DMS 273 (cell line): ENCODE measurements around the gene ISYNA1.

ENCODE experiments used
- DNase-seq: peaks from one replicate; lab custom pipeline; 2025; ENCODE audit not compliant: unreplicated experiment; lab: John Stamatoyannopoulos, UW

Gene ISYNA1

DNA sequence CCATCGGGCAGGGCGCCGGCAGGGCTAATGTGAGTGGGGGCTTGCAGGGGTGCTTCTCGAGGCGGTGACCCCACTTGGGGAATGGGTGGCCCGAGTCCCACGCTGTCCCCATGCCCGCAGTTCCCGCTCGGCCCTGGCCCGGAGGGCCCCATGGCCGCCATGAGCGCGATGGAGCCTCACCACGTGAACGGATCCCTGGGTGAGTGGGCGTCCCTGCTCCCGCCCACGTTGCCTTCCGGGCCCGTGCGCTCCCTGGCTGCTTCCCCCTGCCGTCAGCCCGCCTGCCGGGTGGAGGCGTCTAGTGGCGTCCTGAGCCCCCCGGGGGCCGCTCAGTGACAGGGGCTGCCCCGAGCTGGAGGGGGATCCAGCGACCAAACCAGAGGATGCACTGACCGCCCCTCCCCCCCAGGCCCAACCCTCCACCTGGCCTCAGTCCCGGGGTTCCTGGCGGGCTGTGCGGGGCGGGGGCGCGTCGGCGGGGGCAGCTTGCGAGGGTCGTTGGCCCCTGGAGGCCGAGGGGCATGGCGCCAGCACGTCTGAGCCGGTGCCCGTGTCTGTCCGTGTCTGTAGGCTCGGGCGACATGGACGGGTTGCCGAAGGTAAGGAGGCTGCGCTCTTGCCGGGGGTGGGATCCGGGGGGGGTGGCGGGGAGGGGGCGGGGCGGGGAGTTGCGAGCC, 4.8 kb downstream of the ISYNA1 start:
- DNase-seq: no peak

DNA sequence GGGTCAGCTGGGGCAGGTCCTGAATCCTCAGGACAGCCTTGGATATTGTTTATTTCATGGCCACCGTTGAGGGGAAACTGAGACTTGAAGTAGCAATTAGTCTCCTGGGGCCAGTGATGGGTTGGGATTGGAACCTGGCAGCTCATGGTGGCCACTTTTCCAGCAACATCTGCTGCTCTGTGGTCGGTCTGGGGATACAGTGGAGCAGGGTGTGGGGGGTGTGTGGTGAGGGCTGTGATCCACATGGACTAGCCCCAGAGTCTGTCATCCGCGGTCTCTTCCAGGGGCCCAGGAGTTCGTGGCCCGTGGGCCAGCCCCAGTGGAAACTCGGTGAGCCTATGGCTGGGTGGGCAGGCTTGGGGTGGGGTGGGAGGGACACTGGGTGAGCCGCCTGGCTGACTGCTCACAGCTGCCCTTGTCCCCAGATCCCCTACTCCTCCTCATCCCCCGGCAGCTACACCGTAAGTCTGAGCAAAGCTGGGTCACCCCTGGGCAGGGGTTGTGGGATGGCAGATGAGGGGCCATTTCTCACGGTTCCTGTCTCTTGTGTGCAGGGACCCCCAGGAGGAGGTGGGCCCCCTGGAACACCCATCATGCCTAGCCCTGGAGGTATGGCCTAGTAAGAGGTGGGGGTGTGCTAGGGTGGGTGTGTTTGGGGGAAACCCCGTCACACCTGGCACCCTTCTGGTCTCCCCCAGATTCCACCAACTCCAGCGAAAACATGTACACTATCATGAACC, 5.5 kb downstream of the ISYNA1 start:
- DNase-seq: peak; percentile 41

DNA sequence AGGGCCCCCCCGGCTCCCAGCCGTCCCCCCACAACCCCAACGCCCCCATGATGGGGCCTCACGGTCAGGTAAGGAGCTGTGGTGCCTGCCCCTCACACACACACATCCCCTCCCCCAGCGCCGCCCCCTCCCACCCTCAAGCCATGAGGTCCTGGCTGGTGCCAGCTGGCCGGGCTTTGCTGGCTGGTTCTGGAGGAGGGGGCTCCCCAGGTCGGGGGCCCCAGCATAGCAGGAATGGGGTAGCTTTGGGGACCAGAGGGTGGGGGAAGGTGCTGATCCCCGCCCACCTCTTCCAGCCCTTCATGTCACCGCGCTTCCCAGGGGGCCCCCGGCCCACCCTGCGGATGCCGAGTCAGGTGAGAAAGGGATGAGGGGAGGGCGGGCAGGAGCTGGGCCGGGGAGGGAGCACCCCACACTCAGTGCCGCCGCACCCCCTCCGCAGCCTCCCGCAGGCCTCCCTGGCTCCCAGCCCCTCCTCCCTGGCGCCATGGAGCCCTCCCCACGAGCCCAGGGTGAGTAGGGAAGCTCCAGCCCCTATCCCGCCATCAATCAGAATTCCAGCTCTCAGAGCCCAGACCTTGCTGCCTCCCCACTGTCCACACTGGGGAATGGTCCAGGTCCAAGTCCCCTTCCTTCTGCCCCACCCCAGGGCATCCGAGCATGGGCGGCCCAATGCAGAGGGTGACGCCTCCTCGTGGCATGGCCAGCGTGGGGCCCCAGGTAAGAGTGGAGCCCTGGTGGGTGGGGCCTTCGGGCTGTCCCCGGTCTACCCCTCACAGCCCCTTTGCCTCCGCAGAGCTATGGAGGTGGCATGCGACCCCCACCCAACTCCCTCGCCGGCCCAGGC, 6.4 kb downstream of the ISYNA1 start:
- DNase-seq: peak; percentile 39

DNA sequence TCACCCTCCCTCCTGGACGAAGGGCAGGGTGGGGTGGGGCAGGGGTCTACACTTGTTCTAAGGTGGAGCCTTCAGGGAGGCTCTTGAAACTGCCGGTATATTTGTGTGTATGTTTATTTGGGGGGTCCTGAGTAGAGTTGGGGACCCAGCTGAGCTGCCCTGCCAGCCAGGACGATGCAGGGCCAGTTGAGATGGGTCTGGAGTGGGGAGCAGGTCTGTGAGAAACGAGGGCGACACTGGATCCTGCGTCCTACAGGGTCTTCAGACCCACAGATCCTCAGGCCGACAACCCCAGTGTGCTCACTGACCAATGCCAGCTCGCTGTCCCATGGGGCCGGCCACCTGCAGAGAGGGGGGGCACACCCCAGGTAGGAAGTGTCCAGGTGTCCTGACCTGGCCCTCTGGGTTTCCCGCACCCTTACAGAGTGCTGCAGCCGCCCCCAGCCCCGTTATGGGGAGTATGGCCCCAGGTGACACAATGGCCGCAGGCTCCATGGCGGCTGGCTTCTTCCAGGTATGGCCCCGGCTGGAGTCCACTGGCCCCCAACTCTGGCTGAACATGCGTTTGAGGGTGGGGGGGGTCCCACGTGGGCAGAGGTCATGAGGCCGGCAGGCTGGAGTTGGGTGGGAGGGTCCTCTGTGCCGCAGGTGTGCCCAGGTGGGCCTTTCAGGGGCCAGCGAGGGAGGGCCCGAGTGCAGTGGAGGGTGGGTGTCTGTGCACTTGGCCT, 7.4 kb downstream of the ISYNA1 start:
- no peak for DNase-seq

DNA sequence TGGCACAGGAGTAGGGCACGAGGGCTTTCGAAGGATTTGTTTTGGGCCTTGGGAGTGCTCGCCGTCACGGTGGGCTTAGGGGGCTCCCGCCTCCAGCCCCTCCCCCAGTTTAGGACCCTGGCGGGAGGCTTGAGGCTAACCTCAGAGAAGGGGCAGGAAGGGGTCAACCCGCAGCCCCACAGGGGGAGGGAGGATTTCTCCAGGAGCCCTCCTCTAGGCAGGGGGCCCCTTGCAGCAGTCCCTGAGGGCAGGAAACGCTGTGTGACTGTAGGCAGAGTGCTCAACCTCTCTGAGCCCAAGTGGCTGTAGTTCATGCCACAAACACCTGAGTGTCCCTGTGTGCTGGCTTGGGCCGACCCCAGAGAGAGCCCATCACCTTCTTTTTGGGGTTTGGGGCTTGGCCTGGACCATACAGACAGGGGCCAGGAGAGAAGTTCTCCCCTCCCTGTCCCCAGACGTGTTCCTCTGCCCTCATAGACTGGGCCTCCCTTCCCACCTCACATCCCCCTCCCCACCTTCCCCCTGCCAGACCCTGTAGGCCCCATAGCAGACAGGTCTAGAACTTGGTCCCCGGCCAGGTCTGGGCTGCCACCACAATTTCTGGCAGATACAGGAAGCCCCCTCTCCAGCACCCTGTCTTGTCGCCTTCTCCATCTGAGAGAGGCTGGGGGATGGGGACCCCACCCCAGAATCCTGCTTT, 8.1 kb downstream of the ISYNA1 start:
- no peak for DNase-seq

DNA sequence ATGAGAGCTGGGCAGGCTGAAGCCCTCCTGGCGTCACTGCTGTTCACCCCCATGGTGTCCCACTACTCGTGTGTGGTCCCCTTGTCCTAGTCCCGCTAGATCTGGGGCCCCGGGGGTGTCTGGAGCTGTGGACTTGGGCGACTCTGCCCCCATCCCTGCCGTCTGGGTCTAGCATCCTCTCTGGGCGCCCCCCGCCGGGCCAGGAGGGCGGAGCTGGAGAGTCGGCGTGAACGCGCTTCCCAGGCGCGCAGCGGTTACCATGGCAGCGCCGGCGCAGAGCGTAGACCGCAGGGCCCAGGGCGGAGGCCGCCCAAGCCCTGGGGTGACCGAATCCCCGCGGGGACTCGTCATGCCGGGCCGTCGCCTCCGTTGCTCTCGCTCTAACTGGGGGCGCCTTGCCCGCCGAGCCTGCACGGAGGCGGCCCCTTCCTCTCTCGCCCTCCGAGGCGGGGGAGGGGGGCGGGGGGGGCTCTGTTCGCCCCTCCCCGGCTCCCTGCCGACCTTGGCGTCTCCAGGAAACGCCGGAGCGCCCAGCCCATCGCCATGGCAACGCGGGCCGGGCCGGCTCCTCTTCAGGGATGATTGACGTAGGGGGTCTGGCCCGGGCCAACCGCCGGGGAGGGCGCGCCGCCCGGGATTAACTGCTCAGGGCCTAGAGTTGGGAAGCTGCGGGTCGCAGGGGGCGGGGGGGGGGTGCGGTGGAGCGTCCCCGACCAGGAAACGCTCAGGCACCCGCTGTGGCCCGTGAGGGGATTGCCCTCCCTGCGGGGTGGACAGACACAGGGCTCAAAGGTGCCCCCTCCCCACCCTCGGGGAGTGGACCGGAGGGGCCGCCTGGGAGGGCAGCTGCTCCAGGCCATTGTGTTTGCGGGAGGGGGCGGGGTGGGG, 8.9 kb downstream of the ISYNA1 start:
- DNase-seq: peak; percentile 96

DNA sequence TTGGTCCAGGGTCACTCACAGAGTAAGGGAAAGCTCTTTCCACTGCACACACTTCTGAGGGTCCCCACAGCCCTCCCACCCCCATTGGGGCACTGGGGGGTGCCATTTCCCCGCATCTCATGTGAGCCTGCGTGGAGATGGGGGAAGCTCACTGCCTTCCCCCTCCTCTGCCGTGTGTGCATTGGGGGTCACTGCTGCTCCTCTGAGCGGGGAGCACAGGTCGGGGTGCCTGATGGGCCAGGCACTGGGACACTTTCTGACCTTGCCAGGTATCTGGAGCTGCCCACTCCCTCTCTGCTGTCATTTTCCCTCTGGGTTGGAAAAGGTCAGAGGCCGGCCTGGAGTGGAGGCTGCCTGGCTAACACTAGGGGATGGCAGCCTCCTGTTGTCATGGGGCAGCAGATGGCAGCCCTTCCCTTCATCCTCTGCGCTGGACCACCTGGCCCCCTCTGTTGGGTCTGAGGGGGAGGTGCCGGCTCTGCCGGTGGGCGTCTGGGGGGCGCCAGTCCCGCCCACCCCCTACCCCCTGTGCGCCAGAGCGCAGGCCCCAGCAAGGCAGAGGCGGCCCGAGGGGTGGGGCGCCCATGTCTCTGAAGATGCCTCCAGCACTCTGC, 9.7 kb downstream of the ISYNA1 start:
- peak; percentile 84 for DNase-seq

DNA sequence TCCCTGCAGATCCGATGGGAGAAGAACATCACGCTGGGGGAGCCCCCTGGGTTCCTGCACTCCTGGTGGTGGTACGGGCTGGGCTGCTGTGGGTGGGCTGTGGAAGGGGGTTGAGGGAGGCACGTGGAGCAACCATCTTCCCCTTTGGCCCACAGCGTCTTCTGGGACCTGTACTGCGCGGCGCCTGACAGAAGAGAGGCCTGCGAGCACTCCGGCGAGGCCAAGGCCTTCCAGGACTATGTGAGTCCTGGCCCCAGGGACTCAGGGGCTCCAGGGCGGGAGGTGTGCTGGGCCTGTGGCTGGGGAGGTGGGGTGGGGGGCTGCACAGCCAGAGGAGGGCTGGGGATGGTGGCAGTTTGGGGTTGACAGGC, 10.2 kb downstream of the ISYNA1 start:
- DNase-seq: no peak

DNA sequence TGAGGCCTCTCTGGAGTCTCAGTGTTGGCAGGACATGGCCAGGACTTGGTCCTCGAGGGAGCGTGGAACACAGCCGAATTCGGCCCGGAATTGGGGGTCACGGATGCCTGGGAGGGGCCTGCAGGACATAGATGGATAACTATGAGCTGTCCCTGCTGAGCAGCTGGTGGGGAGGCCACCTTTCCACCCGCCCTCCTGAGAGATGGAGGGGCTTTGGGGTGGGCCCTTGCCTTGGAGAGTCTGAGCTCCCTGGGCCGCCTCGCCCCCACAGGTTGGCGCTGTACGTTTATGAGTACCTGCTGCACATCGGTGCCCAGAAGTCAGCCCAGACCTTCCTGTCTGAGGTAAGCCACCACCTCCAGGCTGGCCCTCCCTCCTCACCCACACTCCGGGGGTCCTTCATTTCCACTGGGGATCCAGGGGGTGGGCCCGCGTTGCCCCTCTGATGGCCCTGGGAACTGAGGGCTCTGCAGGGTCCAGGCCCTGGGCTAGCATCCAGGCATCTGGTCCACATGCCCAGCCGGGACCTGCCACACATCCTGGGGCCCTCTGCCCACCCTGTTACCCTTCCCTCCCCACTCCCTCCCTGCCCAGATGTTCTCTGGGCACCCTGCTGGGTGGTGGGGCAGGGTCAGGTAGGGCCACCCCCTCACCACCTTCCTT, 10.7 kb downstream of the ISYNA1 start:
- DNase-seq: peak; percentile 41

DNA sequence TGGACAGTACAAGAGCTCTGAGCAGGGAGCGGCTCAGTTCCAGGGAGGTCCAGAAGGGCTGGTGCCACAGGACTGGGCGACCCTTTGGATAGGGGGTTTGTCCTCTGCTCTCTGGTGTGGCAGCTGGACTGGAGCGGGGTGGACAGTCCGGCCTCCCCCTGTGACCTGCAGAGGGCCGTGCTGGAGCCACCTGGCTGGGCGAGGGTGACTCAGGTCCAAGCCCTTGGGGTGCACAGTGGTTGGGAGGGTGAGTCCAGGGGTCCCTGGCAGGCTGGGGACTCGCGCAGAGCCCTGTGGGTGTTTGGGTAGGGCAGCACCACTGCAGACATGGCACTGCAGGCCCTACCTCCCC, 11.5 kb downstream of the ISYNA1 start:
- no peak for DNase-seq

DNA sequence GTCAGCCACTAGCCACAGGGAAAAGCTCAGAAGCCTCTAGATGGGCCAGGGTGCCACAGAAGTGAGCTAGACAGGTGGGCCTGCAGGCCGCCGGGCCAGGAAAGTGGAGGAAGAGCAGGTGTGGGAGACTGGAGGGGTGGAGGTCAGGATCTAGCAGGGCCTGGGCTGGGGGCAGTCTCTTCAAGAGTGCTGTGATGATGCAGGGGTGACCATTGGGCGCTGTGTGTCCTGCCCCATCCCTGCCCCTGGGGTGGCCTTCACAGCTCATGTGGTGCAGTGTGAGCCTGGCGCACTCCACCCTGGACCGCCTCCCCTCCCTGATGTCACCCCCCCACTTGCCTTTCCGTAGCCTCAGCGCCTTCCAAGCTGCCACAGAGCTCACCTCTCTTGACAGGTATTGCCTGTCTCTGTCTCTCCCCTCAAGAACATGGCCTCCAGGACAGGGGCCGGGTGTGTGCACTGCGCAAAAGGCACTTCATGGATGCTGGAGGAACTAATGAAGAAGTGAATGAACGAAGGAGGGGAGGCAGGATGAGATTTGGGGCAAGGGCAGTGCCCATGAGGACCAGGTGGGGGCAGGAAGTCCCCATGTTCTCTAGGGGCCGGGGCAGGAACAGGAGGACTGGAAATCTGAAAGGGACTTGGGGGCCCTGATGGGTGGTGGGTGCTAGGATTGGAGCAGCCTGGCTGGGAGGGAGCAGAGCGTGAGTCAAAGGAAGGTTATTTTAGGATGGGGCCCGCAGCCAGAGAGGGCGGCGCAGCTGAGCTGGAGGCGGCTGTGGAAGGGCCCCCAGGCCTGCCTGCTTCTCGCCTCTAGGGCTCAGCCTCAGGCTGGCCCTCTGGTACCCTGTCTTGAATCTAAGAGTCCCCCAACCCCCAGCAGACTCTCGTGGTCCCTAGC, 12.2 kb downstream of the ISYNA1 start:
- DNase-seq: peak; percentile 67

DNA sequence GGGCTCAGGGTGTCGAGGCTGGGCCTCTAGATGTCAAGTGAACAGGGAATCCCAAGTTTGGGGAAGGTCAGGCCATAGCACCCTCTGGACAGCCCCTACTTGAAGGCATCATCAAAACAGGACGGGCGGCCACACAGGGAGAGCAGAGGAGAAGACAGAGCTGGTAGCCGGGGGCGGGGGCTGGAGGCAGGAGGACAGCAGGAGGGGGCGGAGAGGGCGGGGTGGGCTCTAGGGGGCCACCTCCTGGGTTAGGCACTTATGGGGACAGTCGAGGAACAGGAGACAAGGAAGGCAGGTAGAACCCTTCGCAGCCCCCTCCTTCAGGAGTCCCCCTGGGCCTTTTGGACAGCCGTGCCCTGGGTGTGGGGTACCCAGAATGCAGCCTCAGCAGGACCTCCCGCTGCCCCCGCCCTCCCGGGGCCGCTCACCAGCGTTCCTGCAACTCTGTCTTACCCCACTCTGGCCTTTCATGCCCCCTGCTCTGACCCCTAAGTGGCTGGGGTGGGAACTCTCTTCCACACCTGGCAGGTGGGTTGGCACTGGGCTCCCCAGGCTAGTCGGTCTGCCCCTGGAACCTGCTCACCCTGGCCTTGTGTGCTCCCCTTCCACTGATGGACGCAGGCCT, 12.9 kb downstream of the ISYNA1 start:
- no peak for DNase-seq

DNA sequence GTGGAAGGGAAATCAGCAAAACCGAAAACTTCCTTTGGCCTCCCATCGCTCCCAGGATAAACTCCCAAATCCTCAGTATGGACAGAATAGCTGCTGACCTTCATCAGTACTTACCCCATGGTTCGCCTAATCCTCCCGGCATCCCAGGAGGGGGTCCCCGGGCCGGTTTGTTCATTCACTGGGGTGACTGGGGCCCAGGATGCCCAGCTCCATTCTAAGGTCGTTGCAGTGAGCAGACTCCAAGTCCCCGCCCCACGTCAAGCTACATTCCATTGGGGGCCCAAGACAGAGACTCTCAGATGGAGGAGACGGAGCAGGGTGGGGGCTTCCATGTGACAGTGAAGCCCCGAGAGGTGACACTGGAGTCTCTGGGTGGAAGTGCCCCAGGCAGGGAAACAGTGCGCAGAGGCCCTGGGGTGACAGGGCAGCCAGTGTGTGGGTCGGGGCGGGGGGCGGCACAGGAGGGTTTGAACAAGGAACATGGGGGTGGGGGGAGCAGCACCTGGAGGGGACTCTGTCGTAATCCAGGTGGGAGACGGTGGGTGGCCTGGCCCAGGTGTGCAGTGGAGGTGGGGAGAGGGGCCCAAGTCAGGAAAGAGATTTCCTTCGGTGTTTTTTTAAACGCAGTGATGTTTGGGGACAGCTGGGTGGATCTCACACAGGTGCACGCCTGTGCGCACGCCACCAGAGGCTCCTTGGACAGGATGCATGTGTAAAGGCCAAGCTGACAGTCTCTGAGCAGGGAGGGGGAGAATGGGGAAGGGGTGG, 13.6 kb downstream of the ISYNA1 start:
- DNase-seq: no peak

DNA sequence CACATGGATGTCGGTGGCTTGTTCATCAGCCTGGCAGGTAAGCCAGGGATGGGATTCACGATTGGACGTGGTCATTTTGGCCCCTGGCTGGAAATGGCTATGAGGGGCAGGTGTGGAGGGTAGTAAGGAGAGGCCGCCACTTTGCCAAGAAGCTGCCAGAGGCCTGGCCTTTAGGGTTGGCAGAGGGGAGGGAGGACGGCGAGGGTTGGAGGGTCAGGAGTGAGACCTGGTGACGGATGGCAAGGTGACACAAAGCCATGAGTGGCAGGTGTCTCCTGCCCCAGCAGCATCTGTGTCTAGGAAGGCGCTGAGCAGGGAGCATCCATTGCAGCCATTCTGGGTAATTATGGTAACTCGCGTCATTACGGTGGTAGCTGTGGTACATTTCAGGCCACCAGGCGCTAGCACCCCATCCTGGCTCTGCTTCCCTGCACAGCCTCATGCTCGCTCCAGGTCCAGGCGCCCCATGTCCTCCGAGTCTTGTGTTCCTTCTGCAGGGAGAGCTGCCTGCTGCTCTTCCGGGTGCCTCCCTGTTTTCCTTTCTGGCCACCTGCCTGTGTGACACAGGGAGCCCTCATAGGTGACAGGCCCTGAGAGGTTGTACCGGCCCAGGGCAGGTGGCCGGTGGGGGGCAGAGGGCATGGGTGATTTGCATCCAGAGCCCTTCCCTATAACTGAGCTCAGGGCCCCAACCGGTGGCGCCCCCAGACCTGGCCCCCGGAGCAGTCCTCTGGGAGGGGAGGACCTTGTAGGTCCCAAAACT, 14.5 kb downstream of the ISYNA1 start:
- no peak for DNase-seq

DNA sequence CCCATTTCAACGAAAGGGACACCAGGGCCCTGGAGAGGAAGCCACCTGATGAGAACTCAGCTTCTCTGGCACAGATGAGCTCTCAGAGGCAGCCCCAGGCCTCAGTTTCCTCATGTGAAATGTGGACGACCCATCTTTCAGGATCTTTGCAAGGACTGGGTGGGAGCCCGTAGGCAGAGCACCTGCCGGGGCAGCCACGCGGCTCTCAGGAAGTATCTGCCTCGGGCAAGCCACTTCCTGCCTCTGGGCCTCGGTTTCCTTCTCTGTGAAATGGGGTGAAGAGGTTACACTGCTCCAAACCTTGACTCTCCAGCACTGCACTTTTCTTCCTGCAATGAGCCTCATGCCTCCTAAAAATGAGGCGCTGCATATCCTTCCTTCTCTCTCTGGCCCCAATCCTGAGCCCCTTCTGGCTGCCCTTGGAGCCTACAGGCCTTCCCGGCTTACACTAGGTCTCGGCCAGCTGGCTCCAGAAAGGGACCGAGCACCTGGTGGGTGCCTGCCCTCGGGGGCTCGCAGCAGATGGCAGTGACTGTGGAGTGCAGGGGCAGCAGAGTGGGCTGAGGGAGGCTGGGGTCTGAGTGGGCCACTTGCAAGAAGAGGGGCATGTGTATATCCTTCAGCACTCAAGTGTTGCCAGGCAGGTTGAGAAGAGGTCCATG, 15.3 kb downstream of the ISYNA1 start:
- DNase-seq: peak; percentile 51
